ENCODE data around the gene SDK1. TPM values are rescaled to one million over a fixed set of nuclear protein-coding genes. Genes with fewer than 3 reads are reported as not detected.

Gene SDK1
- total and polyA plus RNA-seq, 2 experiments from 2014 or later = 2.1 to 10.0 TPM

DNA sequence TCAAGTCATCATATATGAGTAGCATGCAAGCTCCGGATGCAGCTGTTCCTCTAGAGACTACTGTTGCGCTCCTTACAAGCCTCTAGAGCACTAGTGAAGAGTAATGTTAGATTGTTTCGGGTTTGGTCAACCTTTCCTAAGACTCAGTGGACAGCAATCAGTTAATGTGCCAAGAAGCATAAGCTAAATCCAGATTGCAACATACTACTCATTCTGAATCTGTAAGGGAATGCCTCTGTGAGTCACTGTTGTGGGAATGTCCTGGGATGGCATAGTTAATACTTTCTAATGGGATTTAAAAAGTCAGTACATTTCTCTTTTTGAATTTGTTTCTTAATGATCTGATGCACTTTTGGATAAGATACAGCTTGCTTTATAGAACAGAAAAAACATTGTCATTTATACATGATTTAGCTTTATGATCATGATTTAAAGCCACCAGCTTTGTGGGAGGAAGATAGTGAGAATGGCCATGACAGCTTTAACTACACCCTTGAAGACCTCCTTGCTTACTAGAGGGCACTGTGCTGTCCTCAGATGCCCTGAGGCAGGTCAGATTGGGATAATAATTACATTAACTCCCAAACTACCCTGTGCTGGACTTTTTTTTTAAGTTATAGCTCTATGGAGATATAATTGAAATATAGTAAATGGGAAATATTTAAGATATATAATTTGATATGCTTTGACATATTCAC is 138.4 kb downstream of the SDK1 start:
- Mint-ChIP-seq H3K27me3 (ENCODE audit: insufficient read depth, low read depth, poor library complexity) (no peaks in the 10 kb centered on the region), H3K4me1 (peaks cover 3% of the 10 kb centered on the region), H3K9me3 (no peaks in the 10 kb centered on the region), H3K36me3 (ENCODE audit: low read depth) (no peaks in the 10 kb centered on the region), H3K4me3 (no peak overlapping the region), H3K27ac (no peak overlapping the region)
- Histone ChIP-seq H3K36me3 (ENCODE audit: insufficient read depth) (no peaks in the 10 kb centered on the region), H3K79me2 (replicated peaks; ENCODE audit: insufficient read depth) (no peaks in the 10 kb centered on the region), H3K27ac (ENCODE audit: low read depth) (no peak overlapping the region), H3K4me1 (ENCODE audit: insufficient read depth) (no peaks in the 10 kb centered on the region), H3K27me3 (ENCODE audit: insufficient read depth) (no peaks in the 10 kb centered on the region), H3K4me3 (no peak overlapping the region), H3K9me2 (ENCODE audit: insufficient read depth) (no peaks in the 10 kb centered on the region), H3F3A (replicated peaks; ENCODE audit: low read depth) (no peaks in the 10 kb centered on the region), H3K4me2 (no peak overlapping the region), H4K20me1 (replicated peaks; ENCODE audit: insufficient read depth) (no peaks in the 10 kb centered on the region), H2AFZ (no peak overlapping the region)
- TF ChIP-seq ZNF462 (CRISPR knock-in tag; IDR thresholded peaks at IDR 0.05) (no peak), CTCF (conservative IDR thresholded peaks at IDR 0.05; ENCODE audit: low read depth in 2 of 2) (no peak), POLR2AphosphoS5 (IDR thresholded peaks at IDR 0.05; ENCODE audit: low read depth) (no peak), EZH2 (IDR thresholded peaks at IDR 0.05; ENCODE audit: low read depth, unreplicated experiment) (no peak), JUNB (IDR thresholded peaks at IDR 0.05; ENCODE audit: unreplicated experiment) (no peak), STAT1 (IDR thresholded peaks at IDR 0.05; ENCODE audit: unreplicated experiment) (no peak), EZH2phosphoT487 (IDR thresholded peaks at IDR 0.05; ENCODE audit: unreplicated experiment) (no peak), NANOG (IDR thresholded peaks at IDR 0.05; ENCODE audit: borderline replicate concordance) (no peak), ZNF114 (CRISPR knock-in tag; IDR thresholded peaks at IDR 0.05) (no peak), ZNF331 (CRISPR knock-in tag; IDR thresholded peaks at IDR 0.05; ENCODE audit: low read depth) (no peak), CREB1 (CRISPR knock-in tag; IDR thresholded peaks at IDR 0.05; ENCODE audit: low read depth) (no peak)
- TF ChIP-seq, protein P1, sequence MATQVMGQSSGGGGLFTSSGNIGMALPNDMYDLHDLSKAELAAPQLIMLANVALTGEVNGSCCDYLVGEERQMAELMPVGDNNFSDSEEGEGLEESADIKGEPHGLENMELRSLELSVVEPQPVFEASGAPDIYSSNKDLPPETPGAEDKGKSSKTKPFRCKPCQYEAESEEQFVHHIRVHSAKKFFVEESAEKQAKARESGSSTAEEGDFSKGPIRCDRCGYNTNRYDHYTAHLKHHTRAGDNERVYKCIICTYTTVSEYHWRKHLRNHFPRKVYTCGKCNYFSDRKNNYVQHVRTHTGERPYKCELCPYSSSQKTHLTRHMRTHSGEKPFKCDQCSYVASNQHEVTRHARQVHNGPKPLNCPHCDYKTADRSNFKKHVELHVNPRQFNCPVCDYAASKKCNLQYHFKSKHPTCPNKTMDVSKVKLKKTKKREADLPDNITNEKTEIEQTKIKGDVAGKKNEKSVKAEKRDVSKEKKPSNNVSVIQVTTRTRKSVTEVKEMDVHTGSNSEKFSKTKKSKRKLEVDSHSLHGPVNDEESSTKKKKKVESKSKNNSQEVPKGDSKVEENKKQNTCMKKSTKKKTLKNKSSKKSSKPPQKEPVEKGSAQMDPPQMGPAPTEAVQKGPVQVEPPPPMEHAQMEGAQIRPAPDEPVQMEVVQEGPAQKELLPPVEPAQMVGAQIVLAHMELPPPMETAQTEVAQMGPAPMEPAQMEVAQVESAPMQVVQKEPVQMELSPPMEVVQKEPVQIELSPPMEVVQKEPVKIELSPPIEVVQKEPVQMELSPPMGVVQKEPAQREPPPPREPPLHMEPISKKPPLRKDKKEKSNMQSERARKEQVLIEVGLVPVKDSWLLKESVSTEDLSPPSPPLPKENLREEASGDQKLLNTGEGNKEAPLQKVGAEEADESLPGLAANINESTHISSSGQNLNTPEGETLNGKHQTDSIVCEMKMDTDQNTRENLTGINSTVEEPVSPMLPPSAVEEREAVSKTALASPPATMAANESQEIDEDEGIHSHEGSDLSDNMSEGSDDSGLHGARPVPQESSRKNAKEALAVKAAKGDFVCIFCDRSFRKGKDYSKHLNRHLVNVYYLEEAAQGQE (IDR thresholded peaks at IDR 0.05; ENCODE audit: unreplicated experiment) = no peak
- TF ChIP-seq, protein P2, sequence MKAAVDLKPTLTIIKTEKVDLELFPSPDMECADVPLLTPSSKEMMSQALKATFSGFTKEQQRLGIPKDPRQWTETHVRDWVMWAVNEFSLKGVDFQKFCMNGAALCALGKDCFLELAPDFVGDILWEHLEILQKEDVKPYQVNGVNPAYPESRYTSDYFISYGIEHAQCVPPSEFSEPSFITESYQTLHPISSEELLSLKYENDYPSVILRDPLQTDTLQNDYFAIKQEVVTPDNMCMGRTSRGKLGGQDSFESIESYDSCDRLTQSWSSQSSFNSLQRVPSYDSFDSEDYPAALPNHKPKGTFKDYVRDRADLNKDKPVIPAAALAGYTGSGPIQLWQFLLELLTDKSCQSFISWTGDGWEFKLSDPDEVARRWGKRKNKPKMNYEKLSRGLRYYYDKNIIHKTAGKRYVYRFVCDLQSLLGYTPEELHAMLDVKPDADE (IDR thresholded peaks at IDR 0.05) = no peak
- no peak for ATAC-seq
- no peak for DNase-seq (ENCODE audit: low spot score)

All from GM23338 (cell line).